HEK293 (cell line): ENCODE data around the gene IL17RB.

Source experiments
- CTCF ChIA-PET: fragments of 350-600 bp; formaldehyde crosslinking; extraction: SDS; loops from one replicate; lab custom pipeline; 2021; ENCODE audit warnings: antibody characterized with exemption; lab: Yijun Ruan, JAX
- POLR2A ChIA-PET: fragments of 300-600 bp; formaldehyde crosslinking; extraction: SDS; loops from one replicate; lab custom pipeline; 2020; ENCODE audit warnings: antibody characterized with exemption, inconsistent platforms; lab: Yijun Ruan, JAX
- H3K27ac ChIP-seq: fragments of 200-500 bp; sonication (Bioruptor generic); 2 replicates; pipeline ENCODE4 v1.5.1; 2014; ENCODE audit warnings: low read depth, low read length, control low read depth, inconsistent platforms; ENCODE audit errors: extremely low read depth
- H3K36me3 ChIP-seq, 2 experiments: fragments of 200-500 bp in 1 of 2; sonication (Bioruptor generic) in 1 of 2; 1 replicate in 1 of 2; 2 replicates in 1 of 2; pipeline ENCODE4 v1.5.1; 2014 to 2017; ENCODE audit warnings: inconsistent platforms in 2 of 2, low read length in 2 of 2; ENCODE audit not compliant: control insufficient read depth in 2 of 2, insufficient read depth in 1 of 2
- H3K4me1 ChIP-seq: fragments of 200-500 bp; sonication (Bioruptor generic); 2 replicates; pipeline ENCODE4 v1.5.1; 2014; ENCODE audit warnings: mild to moderate bottlenecking, low read length, inconsistent platforms; ENCODE audit not compliant: control insufficient read depth, insufficient read depth
- H3K4me3 ChIP-seq: 2 replicates; pipeline ENCODE4 v1.5.1; 2011; ENCODE audit warnings: low read depth, mild to moderate bottlenecking, control low read depth, low read length, moderate library complexity
- H3K9me3 ChIP-seq: fragments of 200-500 bp; sonication (Bioruptor generic); 2 replicates; pipeline ENCODE4 v1.5.1; 2014; ENCODE audit warnings: low read depth, low read length, inconsistent platforms; ENCODE audit not compliant: control insufficient read depth, insufficient read depth
- HOXC10 ChIP-seq: sonication (generic); formaldehyde crosslinking; IDR thresholded peaks from 2 replicates; pipeline ENCODE4 v1.8.1; 2023; ENCODE audit warnings: mild to moderate bottlenecking, missing genetic modification reagents
- HOXD13 ChIP-seq: sonication (generic); formaldehyde crosslinking; IDR thresholded peaks from 2 replicates; pipeline ENCODE4 v1.8.0; 2022; ENCODE audit warnings: missing genetic modification reagents, borderline replicate concordance
- KLF1 ChIP-seq: fragments of 450-650 bp; formaldehyde crosslinking; IDR thresholded peaks from 2 replicates; pipeline ENCODE4 v1.5.1; 2016; ENCODE audit warnings: missing biosample characterization, missing genetic modification characterization
- KLF10 ChIP-seq: fragments of 450-650 bp; IDR thresholded peaks from 2 replicates; pipeline ENCODE4 v1.5.1; 2018; ENCODE audit warnings: missing biosample characterization, mild to moderate bottlenecking, missing genetic modification characterization
- KLF7 ChIP-seq: fragments of 450-650 bp; formaldehyde crosslinking; IDR thresholded peaks from 2 replicates; pipeline ENCODE4 v1.5.1; 2016; ENCODE audit warnings: missing biosample characterization, missing genetic modification characterization, borderline replicate concordance
- SCRT1 ChIP-seq: fragments of 450-650 bp; formaldehyde crosslinking; IDR thresholded peaks from 2 replicates; pipeline ENCODE4 v1.5.1; 2016; ENCODE audit warnings: missing biosample characterization, missing genetic modification characterization, borderline replicate concordance
- SP3 ChIP-seq: fragments of 450-650 bp; formaldehyde crosslinking; IDR thresholded peaks from 2 replicates; pipeline ENCODE4 v1.5.1; 2016; ENCODE audit warnings: missing biosample characterization, missing genetic modification characterization
- TRIM28 ChIP-seq: IDR thresholded peaks from 2 replicates; pipeline ENCODE4 v1.6.1; 2011; ENCODE audit warnings: low read length, control low read depth, borderline replicate concordance
- ZBTB21 ChIP-seq: fragments of 450-650 bp; formaldehyde crosslinking; IDR thresholded peaks from 2 replicates; pipeline ENCODE4 v1.5.1; 2017; ENCODE audit warnings: missing biosample characterization, missing genetic modification characterization
- ZBTB48 ChIP-seq: fragments of 450-650 bp; formaldehyde crosslinking; IDR thresholded peaks from 2 replicates; pipeline ENCODE4 v1.5.1; 2016; ENCODE audit warnings: missing biosample characterization, missing genetic modification characterization
- ZFP3 ChIP-seq: fragments of 450-650 bp; formaldehyde crosslinking; IDR thresholded peaks from 2 replicates; pipeline ENCODE4 v1.5.1; 2016; ENCODE audit warnings: low read depth, missing biosample characterization, missing genetic modification characterization
- ZNF133 ChIP-seq: fragments of 450-650 bp; formaldehyde crosslinking; IDR thresholded peaks from 2 replicates; pipeline ENCODE4 v1.5.1; 2016; ENCODE audit warnings: missing biosample characterization, missing genetic modification characterization
- ZNF169 ChIP-seq: fragments of 450-650 bp; formaldehyde crosslinking; IDR thresholded peaks from 2 replicates; pipeline ENCODE4 v1.5.1; 2016; ENCODE audit warnings: missing biosample characterization, missing genetic modification characterization
- ZNF175 ChIP-seq: fragments of 450-650 bp; formaldehyde crosslinking; IDR thresholded peaks from 2 replicates; pipeline ENCODE4 v1.5.1; 2016; ENCODE audit warnings: missing biosample characterization, missing genetic modification characterization
- ZNF202 ChIP-seq: fragments of 450-650 bp; formaldehyde crosslinking; IDR thresholded peaks from 2 replicates; pipeline ENCODE4 v1.5.1; 2016; ENCODE audit warnings: missing biosample characterization, missing genetic modification characterization, borderline replicate concordance
- ZNF239 ChIP-seq: fragments of 450-650 bp; formaldehyde crosslinking; IDR thresholded peaks from 2 replicates; pipeline ENCODE4 v1.5.1; 2016; ENCODE audit warnings: missing biosample characterization, missing genetic modification characterization
- ZNF311 ChIP-seq: fragments of 450-650 bp; formaldehyde crosslinking; IDR thresholded peaks from 2 replicates; pipeline ENCODE4 v1.5.1; 2017; ENCODE audit warnings: missing biosample characterization, missing genetic modification characterization, borderline replicate concordance
- ZNF391 ChIP-seq: fragments of 450-650 bp; formaldehyde crosslinking; IDR thresholded peaks from 2 replicates; pipeline ENCODE4 v1.5.1; 2016; ENCODE audit warnings: low read depth, missing biosample characterization, missing genetic modification characterization, borderline replicate concordance
- ZNF530 ChIP-seq: fragments of 450-650 bp; formaldehyde crosslinking; IDR thresholded peaks from 2 replicates; pipeline ENCODE4 v1.5.1; 2016; ENCODE audit warnings: low read depth, missing biosample characterization, missing genetic modification characterization
- ZNF658 ChIP-seq: fragments of 450-650 bp; formaldehyde crosslinking; IDR thresholded peaks from 2 replicates; pipeline ENCODE4; 2016; ENCODE audit warnings: missing biosample characterization, missing genetic modification characterization
- ZNF677 ChIP-seq: fragments of 450-650 bp; IDR thresholded peaks from 2 replicates; pipeline ENCODE4 v1.5.0; 2018; ENCODE audit warnings: missing biosample characterization, mild to moderate bottlenecking, missing genetic modification characterization, moderate library complexity
- ZSCAN4 ChIP-seq: fragments of 450-650 bp; formaldehyde crosslinking; IDR thresholded peaks from 2 replicates; pipeline ENCODE4 v1.5.1; 2017; ENCODE audit warnings: missing biosample characterization, missing genetic modification characterization
- TF ChIP-seq, protein P1 (sequence below): fragments of 450-650 bp; formaldehyde crosslinking; IDR thresholded peaks from 2 replicates; pipeline ENCODE4 v1.5.1; 2016; ENCODE audit warnings: missing biosample characterization, missing genetic modification characterization
- TF ChIP-seq, protein P2 (sequence below): fragments of 450-650 bp; formaldehyde crosslinking; conservative IDR thresholded peaks from 2 replicates; pipeline ENCODE4 v1.5.1; 2016; ENCODE audit warnings: low read depth, missing biosample characterization, missing genetic modification characterization
- TF ChIP-seq, protein P3 (sequence below): fragments of 450-650 bp; IDR thresholded peaks from 2 replicates; pipeline ENCODE4 v1.5.1; 2018; ENCODE audit warnings: missing biosample characterization, mild to moderate bottlenecking, missing genetic modification characterization

Gene IL17RB

DNA sequence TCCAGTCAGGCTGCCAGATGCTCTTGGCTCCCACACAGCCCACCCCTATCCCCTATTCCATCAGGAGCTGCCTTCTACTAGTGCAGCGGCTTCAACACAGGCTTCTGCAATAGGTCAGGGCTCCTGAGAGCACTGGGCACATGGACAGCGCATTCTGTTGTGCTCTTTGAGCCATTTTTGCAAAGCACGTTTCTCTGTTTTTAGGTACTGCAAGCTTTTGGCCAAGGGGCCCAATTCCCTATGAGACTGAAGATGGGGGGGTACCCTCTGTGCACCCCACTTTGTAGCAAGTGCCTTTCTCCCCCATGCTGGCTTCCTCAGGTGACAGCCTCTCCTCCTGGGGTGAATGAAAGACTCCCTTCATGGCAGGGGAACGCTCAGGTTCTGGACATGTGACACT is 31.3 kb upstream of the IL17RB start:
- Histone ChIP-seq H3K27ac (no peak overlapping the region), H3K9me3 (no peaks in the 10 kb centered on the region), H3K36me3 (peaks cover 0 to 40% of the 10 kb centered on the region in 2 experiments; a peak in 1 of 3 replicates), H3K4me1 (no peaks in the 10 kb centered on the region), H3K4me3 (no peak overlapping the region)
- ChIA-PET CTCF (interaction anchor here (0.7 kb wide), 1 partner anchor 20 kb away, joined by 3 read pairs; no protein-coding TSS in a partner anchor), POLR2A (no interaction called here)
- TF ChIP-seq ZNF530: no peak
- TF ChIP-seq KLF7 (tag by site-specific recombination): no peak
- TF ChIP-seq ZBTB48 (tag by site-specific recombination): no peak
- no peak for TF ChIP-seq ZBTB21 (tag by site-specific recombination)
- TF ChIP-seq, protein P1, sequence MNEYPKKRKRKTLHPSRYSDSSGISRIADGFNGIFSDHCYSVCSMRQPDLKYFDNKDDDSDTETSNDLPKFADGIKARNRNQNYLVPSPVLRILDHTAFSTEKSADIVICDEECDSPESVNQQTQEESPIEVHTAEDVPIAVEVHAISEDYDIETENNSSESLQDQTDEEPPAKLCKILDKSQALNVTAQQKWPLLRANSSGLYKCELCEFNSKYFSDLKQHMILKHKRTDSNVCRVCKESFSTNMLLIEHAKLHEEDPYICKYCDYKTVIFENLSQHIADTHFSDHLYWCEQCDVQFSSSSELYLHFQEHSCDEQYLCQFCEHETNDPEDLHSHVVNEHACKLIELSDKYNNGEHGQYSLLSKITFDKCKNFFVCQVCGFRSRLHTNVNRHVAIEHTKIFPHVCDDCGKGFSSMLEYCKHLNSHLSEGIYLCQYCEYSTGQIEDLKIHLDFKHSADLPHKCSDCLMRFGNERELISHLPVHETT: no peak
- no peak for TF ChIP-seq ZNF175 (tag by site-specific recombination)
- TF ChIP-seq TRIM28: no peak
- no peak for TF ChIP-seq HOXC10 (CRISPR knock-in tag)
- no peak for TF ChIP-seq KLF10 (tag by site-specific recombination)
- TF ChIP-seq HOXD13 (CRISPR knock-in tag): no peak

DNA sequence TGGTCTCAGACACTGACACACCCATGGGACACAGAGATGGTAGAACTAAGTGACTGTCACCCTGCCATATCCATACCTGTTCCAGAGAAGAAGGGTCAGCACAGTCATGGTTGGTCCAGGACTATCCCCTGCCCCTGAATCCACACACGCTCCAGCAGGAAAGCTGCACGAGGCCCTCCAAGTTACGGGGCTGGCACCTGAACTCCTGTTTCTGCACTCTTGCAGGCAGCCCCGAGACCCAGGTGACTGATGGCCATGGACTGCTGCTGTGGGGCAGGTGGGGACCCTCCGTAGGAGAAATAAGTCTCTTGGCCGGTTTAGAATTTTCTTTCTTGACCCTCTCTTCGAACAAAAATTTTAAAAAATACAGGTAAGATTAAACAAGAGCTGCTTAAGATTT is 30.7 kb upstream of the IL17RB start:
- Histone ChIP-seq H3K9me3 (no peaks in the 10 kb centered on the region), H3K27ac (no peak overlapping the region)
- ChIA-PET POLR2A (no interaction called here), CTCF (interaction anchor here (0.6 kb wide), 1 partner anchor 492 kb away, joined by 4 read pairs; no protein-coding TSS in a partner anchor)
- TF ChIP-seq SCRT1 (tag by site-specific recombination) (no peak), SP3 (tag by site-specific recombination) (no peak), HOXC10 (CRISPR knock-in tag) (no peak), ZNF169 (tag by site-specific recombination) (no peak), ZNF658 (no peak)
- TF ChIP-seq, all 188 proteins: peak for 0
- Histone ChIP-seq H3K36me3 (peaks cover 0 to 45% of the 10 kb centered on the region in 2 experiments; a peak in 1 of 3 replicates), H3K4me3 (no peak overlapping the region), H3K4me1 (no peaks in the 10 kb centered on the region)

- Histone ChIP-seq H3K4me1 (no peaks in the 10 kb centered on the region), H3K27ac (no peak overlapping the region), H3K36me3 (peaks cover 0 to 53% of the 10 kb centered on the region in 2 experiments; a peak in 1 of 3 replicates), H3K9me3 (no peaks in the 10 kb centered on the region), H3K4me3 (no peak overlapping the region)
- TF ChIP-seq ZNF239 (tag by site-specific recombination) (no peak), ZNF311 (no peak), KLF1 (tag by site-specific recombination) (no peak), ZNF133 (no peak), ZSCAN4 (tag by site-specific recombination) (no peak), ZFP3 (tag by site-specific recombination) (no peak), ZNF391 (no peak), ZNF677 (tag by site-specific recombination) (no peak), ZNF202 (tag by site-specific recombination) (no peak)
- TF ChIP-seq, protein P2, sequence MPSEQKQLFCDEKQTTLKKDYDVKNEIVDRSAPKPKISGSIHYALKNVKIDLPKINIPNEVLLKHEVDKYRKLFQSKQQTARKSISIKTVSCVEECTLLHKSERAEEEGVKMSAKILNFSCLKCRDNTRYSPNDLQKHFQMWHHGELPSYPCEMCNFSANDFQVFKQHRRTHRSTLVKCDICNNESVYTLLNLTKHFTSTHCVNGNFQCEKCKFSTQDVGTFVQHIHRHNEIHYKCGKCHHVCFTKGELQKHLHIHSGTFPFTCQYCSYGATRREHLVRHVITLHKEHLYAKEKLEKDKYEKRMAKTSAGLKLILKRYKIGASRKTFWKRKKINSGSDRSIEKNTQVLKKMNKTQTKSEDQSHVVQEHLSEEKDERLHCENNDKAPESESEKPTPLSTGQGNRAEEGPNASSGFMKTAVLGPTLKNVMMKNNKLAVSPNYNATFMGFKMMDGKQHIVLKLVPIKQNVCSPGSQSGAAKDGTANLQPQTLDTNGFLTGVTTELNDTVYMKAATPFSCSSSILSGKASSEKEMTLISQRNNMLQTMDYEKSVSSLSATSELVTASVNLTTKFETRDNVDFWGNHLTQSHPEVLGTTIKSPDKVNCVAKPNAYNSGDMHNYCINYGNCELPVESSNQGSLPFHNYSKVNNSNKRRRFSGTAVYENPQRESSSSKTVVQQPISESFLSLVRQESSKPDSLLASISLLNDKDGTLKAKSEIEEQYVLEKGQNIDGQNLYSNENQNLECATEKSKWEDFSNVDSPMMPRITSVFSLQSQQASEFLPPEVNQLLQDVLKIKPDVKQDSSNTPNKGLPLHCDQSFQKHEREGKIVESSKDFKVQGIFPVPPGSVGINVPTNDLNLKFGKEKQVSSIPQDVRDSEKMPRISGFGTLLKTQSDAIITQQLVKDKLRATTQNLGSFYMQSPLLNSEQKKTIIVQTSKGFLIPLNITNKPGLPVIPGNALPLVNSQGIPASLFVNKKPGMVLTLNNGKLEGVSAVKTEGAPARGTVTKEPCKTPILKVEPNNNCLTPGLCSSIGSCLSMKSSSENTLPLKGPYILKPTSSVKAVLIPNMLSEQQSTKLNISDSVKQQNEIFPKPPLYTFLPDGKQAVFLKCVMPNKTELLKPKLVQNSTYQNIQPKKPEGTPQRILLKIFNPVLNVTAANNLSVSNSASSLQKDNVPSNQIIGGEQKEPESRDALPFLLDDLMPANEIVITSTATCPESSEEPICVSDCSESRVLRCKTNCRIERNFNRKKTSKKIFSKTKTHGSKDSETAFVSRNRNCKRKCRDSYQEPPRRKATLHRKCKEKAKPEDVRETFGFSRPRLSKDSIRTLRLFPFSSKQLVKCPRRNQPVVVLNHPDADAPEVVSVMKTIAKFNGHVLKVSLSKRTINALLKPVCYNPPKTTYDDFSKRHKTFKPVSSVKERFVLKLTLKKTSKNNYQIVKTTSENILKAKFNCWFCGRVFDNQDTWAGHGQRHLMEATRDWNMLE (tag by site-specific recombination): no peak
- TF ChIP-seq, protein P3, sequence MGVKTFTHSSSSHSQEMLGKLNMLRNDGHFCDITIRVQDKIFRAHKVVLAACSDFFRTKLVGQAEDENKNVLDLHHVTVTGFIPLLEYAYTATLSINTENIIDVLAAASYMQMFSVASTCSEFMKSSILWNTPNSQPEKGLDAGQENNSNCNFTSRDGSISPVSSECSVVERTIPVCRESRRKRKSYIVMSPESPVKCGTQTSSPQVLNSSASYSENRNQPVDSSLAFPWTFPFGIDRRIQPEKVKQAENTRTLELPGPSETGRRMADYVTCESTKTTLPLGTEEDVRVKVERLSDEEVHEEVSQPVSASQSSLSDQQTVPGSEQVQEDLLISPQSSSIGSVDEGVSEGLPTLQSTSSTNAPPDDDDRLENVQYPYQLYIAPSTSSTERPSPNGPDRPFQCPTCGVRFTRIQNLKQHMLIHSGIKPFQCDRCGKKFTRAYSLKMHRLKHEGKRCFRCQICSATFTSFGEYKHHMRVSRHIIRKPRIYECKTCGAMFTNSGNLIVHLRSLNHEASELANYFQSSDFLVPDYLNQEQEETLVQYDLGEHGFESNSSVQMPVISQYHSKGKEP (tag by site-specific recombination): no peak
- ChIA-PET POLR2A (no interaction called here), CTCF (no interaction called here)
These were observed 29.9 kb upstream of the IL17RB start for GRCh38 chr3:53816425-53816824.
